Measurements from ENCODE around the gene OXER1. TPM values are rescaled to one million over a fixed set of nuclear protein-coding genes. Genes with fewer than 3 reads are reported as not detected.
A peak's percentile ranks its signal among the peaks of the same experiment; 100 is the strongest.

OXER1 gene, protein sequence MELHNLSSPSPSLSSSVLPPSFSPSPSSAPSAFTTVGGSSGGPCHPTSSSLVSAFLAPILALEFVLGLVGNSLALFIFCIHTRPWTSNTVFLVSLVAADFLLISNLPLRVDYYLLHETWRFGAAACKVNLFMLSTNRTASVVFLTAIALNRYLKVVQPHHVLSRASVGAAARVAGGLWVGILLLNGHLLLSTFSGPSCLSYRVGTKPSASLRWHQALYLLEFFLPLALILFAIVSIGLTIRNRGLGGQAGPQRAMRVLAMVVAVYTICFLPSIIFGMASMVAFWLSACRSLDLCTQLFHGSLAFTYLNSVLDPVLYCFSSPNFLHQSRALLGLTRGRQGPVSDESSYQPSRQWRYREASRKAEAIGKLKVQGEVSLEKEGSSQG
- polyA plus RNA-seq (ENCODE audit: insufficient read length in 10 of 10): 1 to 10 TPM; 4.0 to 9.2 (median 5.2) TPM
- long read RNA-seq, donor 1, partial matches to known transcripts: 0 of 3 reads
- long read RNA-seq, donor 1, other reads (novel, unspliced or antisense): 0 of 3 reads
- long read RNA-seq, donor 2, partial matches to known transcripts: 0 of 4 reads
- long read RNA-seq, donor 2, other reads (novel, unspliced or antisense): 0 of 4 reads
- long read RNA-seq, donor 3: 0 reads
- long read RNA-seq, donor 4, partial matches to known transcripts: 0 of 2 reads
- long read RNA-seq, donor 4, other reads (novel, unspliced or antisense): 0 of 2 reads
- long read RNA-seq, donor 5, partial matches to known transcripts: 0 of 1 reads
- long read RNA-seq, donor 5, other reads (novel, unspliced or antisense): 0 of 1 reads
- long read RNA-seq, donor 6, transcript OXER1-201 (1 exons, 1,781 nt): major isoform, 5 of 5 reads
- long read RNA-seq, donor 6, partial matches to known transcripts: 0 of 5 reads
- long read RNA-seq, donor 6, other reads (novel, unspliced or antisense): 0 of 5 reads
- long read RNA-seq, donor 7, partial matches to known transcripts: 0 of 4 reads
- long read RNA-seq, donor 7, other reads (novel, unspliced or antisense): 0 of 4 reads
- long read RNA-seq, donor 8, partial matches to known transcripts: 0 of 3 reads
- long read RNA-seq, donor 8, other reads (novel, unspliced or antisense): 0 of 3 reads
- long read RNA-seq, donor 9, partial matches to known transcripts: 0 of 1 reads
- long read RNA-seq, donor 9, other reads (novel, unspliced or antisense): 0 of 1 reads

DNA sequence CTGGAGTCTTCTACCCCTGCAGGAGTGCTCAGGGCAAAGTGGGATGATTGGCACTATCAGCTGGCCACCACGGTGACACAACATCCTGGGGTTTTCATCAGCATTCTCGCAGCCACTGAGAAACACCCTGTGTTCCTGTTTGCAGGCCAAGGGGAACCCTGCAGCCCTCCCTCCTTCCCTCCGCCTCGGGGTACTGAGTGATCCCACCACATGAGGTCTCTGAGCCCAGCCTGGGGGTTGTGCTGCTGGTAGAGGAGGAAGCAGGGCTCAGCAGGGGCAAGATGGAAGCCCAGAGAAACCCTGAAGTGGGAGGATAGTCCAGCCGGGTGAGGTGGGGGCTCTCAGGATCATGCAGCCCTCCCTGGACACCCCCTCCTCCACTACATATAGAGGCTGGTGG lies at the start of gene OXER1:
TSS of gene OXER1 (minus strand) at position 40 of the 400 bp plus-strand sequence. CDS start 73 bp downstream, outside the sequence.
- DNase-seq: no peak

GRCh38 chr2:42812899-42813479 lies 49.1 kb upstream of the OXER1 start:
- DNase-seq: peak in 1 of 3 donors; percentile 54

DNA sequence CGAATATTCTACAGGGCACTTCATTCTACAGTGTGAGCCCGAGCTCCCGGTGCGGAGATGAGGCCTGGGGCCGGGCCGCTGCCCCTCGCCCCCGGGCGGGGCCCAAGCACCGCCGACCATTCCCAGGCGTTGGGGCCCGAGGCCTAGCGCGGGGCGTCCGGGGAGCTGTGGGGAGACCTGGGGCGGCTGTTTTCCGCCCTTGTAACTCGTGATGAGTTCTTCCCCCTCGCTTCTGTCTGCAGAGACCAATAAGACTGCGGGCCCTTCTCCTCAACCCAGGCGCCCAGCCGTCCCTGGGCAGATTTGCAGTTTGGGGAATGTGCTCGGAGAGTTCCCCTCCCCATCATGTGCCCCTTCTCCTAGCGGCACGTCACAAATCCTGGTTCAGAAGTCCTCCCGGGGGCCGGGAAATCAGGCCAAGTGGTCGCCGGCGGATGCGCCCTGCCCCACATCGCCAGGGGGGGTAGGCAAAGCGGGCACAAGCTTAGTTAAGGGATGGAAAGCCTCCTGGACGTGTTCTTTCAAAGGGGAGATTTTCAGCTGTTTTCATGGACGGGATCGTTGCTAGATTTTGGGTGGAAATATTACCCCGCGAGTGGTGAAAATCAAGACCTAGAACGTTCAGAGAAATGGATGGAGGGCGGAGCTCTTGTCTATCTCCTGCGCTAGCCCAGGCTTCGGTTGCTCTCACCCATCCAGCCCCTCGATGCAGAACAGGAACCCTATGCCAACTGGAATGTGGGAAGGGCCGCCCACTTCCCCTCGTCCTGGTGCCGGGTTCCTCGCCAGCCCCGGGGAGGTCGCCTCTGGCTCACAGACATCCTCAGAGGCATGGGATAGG lies 47.3 kb upstream of the OXER1 start:
- DNase-seq: peak; percentile 53 to 91 (median 70)

DNA sequence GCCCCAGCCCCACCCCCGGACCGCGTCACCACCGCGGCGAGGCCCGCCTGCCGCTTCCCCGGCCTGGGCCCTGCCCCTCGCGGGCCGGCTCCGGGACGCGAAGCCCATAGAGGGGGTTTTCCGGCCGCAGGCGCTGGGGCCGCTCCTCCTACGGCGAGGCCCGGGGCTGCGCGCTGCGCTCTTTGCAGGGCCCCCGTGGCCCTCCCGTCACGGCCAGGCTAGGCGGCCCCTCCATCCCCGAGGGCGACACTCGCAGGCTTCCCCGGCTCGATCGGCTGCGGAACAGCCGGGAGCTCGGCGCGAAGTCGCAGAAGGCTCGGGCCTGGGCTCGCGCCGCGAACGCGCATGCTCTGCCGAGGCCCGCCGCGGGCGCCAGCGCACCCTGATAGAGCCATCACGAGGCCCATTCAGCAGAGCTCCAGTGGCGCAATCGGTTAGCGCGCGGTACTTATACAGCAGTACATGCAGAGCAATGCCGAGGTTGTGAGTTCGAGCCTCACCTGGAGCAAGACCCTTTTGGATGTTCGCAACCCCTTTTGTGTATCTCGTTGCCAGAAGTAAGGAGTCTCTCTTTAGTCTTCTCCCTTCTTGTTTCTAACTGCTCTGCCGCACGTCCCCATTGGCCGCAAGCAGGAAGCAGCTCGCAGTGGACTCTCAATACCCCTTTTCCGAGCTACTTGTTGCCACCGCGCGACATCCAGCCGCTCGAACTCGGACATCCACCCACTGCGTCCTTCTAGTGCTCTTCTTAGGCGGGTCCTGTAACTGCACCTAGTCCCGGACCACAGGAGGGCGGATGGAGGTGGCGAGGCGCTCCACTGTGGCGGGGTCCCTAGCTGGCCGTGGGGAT lies 46.4 kb upstream of the OXER1 start:
- DNase-seq: peak; percentile 95 to 99 (median 98)

DNA sequence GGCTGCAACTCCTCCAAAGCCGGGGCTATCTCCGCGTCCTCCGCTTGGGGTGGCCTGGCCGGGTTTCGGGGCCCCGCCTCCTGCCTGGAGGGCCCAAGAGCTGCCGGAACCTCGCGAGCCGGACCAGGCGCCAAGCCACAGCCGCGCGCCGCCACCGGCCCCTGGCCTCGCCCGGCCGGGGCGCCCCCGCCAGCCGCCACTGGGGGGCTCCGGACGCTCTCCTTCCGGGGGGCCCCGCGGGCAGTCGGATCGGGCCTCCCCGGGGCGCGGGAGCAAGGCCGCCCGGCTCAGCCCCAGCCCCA lies 45.8 kb upstream of the OXER1 start:
- DNase-seq: peak in 2 of 3 donors; percentile 86 to 94

DNA sequence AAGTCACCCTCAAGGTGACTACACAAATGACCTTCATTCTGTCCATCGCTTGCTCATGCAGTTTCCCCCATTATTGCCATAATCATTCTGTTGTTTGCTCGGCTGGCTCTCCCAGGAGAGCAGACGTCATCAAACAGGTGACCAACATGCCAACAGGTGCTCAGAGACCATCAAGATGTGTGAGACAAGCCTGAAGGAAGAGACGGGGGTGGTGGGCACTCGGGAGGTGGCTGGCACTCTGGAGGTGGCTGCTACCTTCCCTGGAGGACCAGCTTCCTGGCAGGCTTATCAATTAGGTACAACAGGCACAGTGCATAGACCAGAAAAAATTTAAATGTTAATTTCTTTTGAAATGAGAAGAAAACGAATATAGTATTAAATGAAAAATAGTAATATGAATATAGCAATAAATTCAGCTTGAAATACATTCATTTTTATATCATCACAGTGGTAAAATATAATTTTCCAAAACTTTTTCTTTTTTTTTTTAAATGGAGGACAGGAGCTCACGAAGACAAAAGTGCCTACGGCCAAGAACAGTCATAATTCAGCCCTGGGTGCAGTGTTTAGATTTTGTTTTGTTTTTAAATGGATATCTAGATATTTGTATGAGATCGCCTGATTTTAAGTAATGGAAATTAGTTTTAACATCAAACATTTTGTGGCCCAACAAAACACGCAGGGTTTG lies 45.3 kb upstream of the OXER1 start:
- DNase-seq: peak in 1 of 3 donors; percentile 41

DNA sequence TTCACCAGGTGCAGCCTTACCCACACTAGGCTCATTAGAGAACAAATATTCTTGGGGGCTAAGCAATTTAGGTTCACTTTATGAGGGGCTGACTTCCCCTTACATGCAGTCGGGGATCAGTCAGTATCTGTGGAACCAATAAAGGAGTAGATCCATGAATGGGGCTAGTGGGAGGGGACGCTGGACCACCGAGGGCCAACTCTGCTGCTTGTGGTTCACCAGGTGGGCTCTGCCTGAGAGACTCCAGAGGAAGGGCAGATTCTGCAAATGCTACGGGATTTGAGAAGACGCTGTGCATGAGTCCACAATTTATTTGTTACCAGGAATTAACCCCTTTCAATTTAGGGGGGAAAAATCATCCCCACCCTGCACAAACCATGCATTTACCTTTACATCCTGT lies 44.4 kb upstream of the OXER1 start:
- DNase-seq: no peak

DNA sequence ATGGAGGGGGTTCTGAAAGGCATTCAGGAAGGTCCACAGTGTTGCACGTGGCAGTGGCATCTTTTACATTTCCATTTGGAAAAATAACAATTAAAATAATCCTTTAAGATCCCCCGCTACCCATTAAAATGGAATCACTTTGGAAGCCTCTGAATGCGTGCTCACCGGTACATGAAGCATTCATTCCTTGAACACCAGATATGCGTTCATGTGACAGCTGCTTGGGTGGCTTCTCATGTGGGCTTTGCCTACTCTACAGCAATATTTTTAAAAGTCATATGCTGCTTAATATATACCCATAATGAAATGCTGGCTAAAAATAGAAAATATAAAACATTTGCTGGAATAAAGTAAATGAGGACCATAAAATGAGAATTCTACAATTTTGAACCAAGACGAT lies 42.9 kb upstream of the OXER1 start:
- no peak for DNase-seq

GRCh38 chr2:42804891-42805290 lies 41.0 kb upstream of the OXER1 start:
- DNase-seq: no peak

DNA sequence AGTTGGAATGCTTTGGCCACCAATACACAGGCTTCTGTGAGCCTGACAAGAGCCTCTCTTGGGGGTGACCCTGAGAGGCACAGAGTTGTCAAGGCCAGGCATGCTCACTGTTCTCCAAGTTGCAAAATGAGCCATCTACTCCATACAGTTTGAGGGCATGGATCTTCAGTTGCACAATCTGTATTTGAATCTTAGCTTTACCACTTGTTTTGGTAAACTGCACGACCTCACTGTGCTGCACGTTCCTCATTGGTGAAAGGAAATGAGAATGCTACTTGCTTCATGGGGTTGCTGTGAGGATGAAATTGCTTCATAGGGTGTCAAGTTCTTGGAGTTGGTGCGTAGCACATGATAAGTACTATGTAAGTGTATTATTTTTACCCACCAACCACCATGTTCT lies 40.4 kb upstream of the OXER1 start:
- no peak for DNase-seq

DNA sequence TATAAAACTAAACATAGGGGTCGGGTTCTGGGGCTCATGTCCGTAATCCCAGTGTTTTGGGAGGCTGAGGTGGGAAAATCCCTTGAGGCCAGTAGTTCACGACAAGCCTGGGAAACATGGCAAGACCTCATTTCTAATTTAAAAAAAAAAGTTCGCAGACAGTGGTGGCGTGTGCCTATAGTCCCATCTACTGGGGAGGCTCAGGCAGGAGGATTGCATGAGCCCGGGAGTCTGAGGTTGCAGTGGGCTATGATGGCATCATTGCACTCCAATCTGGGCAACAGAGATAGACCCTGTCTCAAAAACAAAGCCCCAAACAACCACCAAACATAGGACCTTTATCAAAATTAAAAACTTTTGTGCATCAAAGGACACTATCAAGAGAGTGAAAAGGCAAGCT lies 38.2 kb upstream of the OXER1 start:
- DNase-seq: no peak

GRCh38 chr2:42801381-42801780 lies 37.4 kb upstream of the OXER1 start:
- DNase-seq: peak in 1 of 3 donors; percentile 38

DNA sequence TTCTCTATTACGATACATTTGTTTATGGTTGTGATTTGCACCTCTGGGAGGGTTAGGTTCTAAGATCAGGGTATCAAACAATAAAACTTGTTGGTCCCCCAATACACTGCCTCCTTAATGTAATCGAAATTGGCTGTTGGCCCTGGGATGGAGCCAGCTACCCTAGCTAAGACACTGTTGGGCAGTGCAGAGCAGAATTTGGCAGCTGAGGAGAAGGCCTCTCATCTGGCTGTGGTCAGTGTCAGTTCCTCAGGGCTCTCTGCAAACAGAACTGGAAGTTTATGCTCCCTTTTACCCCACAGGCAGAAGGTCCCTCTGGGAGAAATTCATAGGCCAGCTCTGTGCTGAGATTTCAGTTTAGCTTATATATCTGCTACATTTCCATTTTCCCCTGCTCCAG lies 37.0 kb upstream of the OXER1 start:
- DNase-seq: peak in 1 of 3 donors; percentile 56

DNA sequence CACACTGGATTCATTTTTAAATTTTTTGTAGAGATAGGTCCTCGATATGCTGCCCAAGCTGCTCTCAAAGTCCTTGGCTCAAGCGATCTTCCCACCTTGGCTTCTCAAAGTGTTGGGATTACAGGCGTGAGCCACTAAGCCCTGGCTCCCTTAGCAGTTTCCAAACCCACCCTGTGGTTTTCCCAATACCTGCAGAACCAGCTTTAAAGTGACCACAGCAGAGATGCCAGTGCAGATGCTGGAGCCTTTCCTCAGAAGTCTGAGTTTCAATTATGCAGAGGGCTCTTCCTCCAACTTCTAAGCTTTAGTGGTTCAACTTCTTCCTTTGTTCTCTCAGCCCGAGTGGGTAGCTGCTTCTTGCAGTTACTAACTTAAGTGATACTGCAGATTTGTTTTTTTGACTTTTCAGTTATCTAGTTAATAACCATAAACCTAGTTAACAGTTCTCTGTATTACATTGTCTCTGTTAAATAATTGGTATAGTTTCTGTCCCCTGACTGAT lies 36.6 kb upstream of the OXER1 start:
- DNase-seq: no peak

DNA sequence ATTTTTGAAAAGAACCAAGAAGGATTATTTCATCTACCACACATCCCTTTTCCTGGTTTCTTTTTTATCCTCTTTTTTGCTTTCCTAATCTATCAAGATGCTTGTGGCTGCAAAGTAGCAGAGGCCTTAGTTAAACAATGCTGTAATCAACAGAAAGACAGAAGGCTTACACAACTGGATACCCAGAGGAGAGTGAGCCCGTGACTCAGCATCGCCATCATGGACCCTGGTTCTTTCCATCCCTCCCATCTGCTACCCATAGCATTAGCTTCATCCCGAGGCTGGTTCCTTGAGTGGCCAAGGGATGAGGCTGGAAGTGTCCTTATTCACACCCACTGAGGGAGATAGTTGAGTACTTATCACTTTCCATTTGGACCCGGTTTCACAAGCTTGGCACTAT lies 35.9 kb upstream of the OXER1 start:
- no peak for DNase-seq

DNA sequence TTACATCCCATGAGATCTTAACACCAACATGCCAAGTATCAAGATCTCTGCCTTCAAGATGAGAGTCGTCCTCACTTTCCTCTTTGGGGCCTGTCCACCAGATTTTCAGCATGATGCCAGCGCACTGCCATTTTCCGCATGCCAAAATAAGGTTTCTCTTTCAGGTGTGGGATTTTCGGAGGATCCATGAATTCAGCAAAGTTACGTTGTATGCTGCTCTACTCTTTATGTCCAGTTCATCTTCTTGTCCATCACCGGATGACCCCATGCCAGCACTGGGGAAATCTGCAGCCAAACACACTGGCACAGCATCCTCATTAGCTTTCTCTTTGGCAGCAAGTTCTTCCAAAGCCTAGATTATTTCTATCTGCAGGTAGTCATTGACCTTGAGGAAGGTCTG lies 33.3 kb upstream of the OXER1 start:
- DNase-seq: no peak

DNA sequence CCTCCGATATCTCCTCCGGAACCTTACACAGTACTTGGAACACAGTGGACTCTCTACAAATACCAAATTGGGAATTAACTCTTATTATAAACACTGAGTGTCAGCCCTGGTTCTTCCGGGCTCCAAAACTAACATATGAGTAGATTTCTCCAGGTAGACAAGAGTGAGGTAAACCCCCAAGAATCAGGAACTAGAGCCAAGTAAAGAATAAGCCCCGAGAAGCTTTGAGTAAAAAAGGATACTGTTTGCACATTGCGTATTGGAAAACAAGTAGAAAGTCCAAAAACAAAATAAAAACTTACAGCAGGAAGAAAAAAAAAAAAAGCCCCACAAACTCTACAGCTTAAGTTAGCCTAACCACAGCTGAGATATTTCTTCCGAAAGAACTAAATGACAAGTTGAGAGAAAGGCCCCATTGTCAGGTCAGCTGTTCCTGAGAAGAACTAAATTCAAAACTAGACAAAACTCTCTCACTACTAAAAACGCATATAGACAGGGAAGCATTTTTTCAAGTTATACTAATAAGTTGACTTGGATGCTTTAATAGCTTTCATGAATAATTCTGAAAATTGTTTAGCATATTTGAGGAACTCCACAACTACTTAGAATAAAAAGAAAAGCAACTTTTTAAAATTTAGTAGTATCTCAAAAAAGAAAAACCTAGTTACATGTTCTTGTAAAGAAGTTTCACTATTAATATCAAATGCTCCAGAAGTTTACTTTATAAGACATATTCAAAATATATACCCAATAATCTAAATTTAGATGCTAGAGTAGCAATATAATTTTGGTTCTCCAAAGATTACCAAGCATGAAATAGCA lies 32.7 kb upstream of the OXER1 start:
- no peak for DNase-seq

- DNase-seq: peak in 1 of 3 donors; percentile 41
Measured at GRCh38 chr2:42795841-42796301, 31.9 kb upstream of the OXER1 start.

Measured in muscle of back (tissue), 13 donors.